ENCODE data around the gene ETV6.

The ETV6 gene

DNA sequence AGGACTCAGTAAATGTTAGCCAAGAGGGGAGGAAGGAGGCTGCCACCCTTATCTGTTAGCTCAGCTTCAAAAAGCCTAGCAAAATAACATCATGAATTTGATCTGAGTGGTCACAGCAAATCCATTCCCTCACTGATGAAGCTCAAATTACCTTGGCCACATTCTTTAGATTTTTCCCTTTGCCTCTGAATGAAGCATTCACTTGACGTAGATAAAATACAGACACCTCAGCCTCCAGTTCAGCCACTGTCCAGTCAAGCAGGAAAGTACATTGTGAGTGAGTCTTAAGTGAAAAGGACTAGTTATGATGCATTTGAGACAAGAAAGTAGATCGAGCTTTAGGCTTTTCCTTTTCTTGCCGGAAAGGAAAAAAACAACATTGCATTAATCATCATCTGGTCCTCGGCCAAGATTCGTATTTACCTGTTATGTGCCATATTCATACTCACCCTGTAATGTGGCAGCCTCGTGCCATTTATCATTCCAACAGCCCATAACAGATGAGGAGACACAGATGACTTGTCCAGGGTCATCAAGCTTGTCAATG, 146.5 kb downstream of the ETV6 start:
- DNase-seq (no peak), ATAC-seq (ENCODE audit: insufficient read depth, low read depth) (no peak)
- Histone ChIP-seq H3K79me2 (ENCODE audit: insufficient read depth, low read length) (peaks cover 88% of the 10 kb centered on the region), H3K9ac (ENCODE audit: low read depth, low read length) (peak overlapping the region; percentile 49; the same call in 1 of the 2 replicates), H4K20me1 (ENCODE audit: insufficient read depth, low read length) (no peaks in the 10 kb centered on the region), H3K9me3 (ENCODE audit: insufficient read depth, low read length, severe bottlenecking) (no peaks in the 10 kb centered on the region), H3K4me3 (ENCODE audit: low read depth in 1 of 2, low read length in 2 of 2) (no peak overlapping the region), H3K36me3 (ENCODE audit: insufficient read depth, low read length) (peaks cover 16% of the 10 kb centered on the region), H3K27ac (ENCODE audit: low read length) (peak overlapping the region; percentile 94), H2AFZ (ENCODE audit: low read depth, low read length) (no peak overlapping the region), H3K4me1 (ENCODE audit: insufficient read depth, low read length) (peaks cover 85% of the 10 kb centered on the region), H3K27me3 (ENCODE audit: insufficient read depth, low read length, poor library complexity) (no peaks in the 10 kb centered on the region), H3K4me2 (ENCODE audit: insufficient read depth, low read length) (peak overlapping the region; percentile 48; the same call in 1 of the 2 replicates)
- TF ChIP-seq EZH2 (IDR thresholded peaks at IDR 0.05; ENCODE audit: borderline replicate concordance, low read depth, low read length, severe bottlenecking): no peak
- TF ChIP-seq, protein P1, sequence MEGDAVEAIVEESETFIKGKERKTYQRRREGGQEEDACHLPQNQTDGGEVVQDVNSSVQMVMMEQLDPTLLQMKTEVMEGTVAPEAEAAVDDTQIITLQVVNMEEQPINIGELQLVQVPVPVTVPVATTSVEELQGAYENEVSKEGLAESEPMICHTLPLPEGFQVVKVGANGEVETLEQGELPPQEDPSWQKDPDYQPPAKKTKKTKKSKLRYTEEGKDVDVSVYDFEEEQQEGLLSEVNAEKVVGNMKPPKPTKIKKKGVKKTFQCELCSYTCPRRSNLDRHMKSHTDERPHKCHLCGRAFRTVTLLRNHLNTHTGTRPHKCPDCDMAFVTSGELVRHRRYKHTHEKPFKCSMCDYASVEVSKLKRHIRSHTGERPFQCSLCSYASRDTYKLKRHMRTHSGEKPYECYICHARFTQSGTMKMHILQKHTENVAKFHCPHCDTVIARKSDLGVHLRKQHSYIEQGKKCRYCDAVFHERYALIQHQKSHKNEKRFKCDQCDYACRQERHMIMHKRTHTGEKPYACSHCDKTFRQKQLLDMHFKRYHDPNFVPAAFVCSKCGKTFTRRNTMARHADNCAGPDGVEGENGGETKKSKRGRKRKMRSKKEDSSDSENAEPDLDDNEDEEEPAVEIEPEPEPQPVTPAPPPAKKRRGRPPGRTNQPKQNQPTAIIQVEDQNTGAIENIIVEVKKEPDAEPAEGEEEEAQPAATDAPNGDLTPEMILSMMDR (IDR thresholded peaks at IDR 0.05; ENCODE audit: borderline replicate concordance, extremely low read depth, low read length, poor library complexity, severe bottlenecking): no peak

DNA sequence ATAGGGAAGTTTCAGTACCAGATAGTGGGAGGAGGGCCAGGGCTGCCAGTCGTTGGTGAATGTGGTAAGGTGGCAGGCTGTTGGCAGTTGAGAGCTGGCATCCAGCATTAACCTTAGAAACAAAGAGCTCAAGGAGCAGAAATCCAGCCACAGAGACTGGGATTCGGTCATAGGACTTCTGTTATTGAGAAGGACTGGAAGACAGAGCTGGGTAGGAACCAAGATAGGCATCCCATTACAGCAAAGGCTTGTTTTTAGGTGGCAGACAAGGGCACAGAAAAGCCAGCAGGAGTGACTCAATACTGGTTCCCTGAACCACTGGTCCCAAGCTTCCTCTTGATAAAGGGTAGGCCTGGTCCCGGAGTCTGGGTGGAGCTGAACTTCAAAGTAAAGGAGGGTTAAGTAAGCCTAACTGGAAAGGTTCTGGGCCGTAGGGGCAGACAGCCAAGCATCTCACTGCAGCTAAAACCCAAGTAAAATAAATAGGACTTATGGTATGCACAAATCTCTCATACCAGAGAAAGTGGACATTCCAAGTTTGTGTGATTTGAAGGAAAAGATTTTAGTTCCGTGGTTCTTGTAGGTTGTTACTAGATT, 147.9 kb downstream of the ETV6 start:
- Histone ChIP-seq H3K4me3 (ENCODE audit: low read depth in 1 of 2, low read length in 2 of 2) (peak overlapping the region in 1 of 2 experiments; percentile 28; a peak in 1 of 4 replicates), H3K4me2 (ENCODE audit: insufficient read depth, low read length) (peak overlapping the region; percentile 48), H3K27me3 (ENCODE audit: insufficient read depth, low read length, poor library complexity) (no peaks in the 10 kb centered on the region), H3K4me1 (ENCODE audit: insufficient read depth, low read length) (peaks cover 95% of the 10 kb centered on the region), H2AFZ (ENCODE audit: low read depth, low read length) (0 out of 2 replicates have a peak overlapping the region, but pooled peaks have one; percentile 3), H3K9ac (ENCODE audit: low read depth, low read length) (peak overlapping the region; percentile 49), H4K20me1 (ENCODE audit: insufficient read depth, low read length) (no peaks in the 10 kb centered on the region), H3K36me3 (ENCODE audit: insufficient read depth, low read length) (peaks cover 5% of the 10 kb centered on the region; the same call in 1 of the 2 replicates), H3K27ac (ENCODE audit: low read length) (peak overlapping the region; percentile 94), H3K79me2 (ENCODE audit: insufficient read depth, low read length) (peaks cover 88% of the 10 kb centered on the region), H3K9me3 (ENCODE audit: insufficient read depth, low read length, severe bottlenecking) (no peaks in the 10 kb centered on the region)
- no peak for TF ChIP-seq EZH2 (IDR thresholded peaks at IDR 0.05; ENCODE audit: borderline replicate concordance, low read depth, low read length, severe bottlenecking)
- TF ChIP-seq, protein P1 (IDR thresholded peaks at IDR 0.05; ENCODE audit: borderline replicate concordance, extremely low read depth, low read length, poor library complexity, severe bottlenecking): no peak
- ATAC-seq (ENCODE audit: insufficient read depth, low read depth) (peak; percentile 42), DNase-seq (peak; percentile 74)

DNA sequence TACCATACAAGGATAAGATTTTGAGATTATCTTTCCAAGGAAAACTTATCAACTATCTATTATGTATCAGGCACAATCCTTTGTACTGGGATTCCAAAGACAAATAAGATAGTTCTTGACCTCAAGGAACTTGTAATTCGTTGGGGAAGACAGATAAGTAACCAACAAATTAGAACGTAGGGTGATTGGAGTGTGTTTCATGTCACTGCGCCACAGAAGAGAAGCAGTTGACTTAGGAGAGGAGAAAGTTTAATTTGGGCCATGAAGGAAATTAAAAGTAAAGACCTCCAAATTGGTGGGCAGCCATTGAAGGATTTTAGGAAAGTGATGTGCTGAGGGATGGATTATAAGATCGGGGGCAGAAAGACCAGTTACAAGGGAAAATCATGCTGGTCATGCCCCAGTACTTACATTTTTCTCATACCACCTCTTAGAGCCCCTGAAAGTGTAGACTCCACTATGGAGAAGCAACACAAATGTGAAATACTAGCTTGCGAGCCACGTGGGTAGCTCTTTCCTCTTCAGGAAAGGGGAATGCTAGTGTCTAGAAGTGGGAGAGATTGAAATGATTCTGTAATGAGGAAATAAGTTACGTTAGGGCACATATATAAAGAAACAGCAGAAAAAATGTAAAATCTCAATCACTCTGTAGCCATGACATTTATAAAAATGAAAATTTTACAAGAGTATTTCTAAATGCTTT, 148.7 kb downstream of the ETV6 start:
- Histone ChIP-seq H3K27me3 (ENCODE audit: insufficient read depth, low read length, poor library complexity) (no peaks in the 10 kb centered on the region), H3K9ac (ENCODE audit: low read depth, low read length) (peak overlapping the region; percentile 49), H4K20me1 (ENCODE audit: insufficient read depth, low read length) (no peaks in the 10 kb centered on the region), H3K4me1 (ENCODE audit: insufficient read depth, low read length) (peaks cover 98% of the 10 kb centered on the region), H2AFZ (ENCODE audit: low read depth, low read length) (no peak overlapping the region), H3K36me3 (ENCODE audit: insufficient read depth, low read length) (peaks cover 5% of the 10 kb centered on the region; the same call in 1 of the 2 replicates), H3K4me3 (ENCODE audit: low read depth in 1 of 2, low read length in 2 of 2) (peak overlapping the region in 1 of 2 experiments; percentile 23; a peak in 1 of 4 replicates), H3K4me2 (ENCODE audit: insufficient read depth, low read length) (peak overlapping the region; percentile 48), H3K79me2 (ENCODE audit: insufficient read depth, low read length) (peaks cover 88% of the 10 kb centered on the region), H3K27ac (ENCODE audit: low read length) (peak overlapping the region; percentile 94), H3K9me3 (ENCODE audit: insufficient read depth, low read length, severe bottlenecking) (no peaks in the 10 kb centered on the region)
- no peak for DNase-seq
- no peak for TF ChIP-seq EZH2 (IDR thresholded peaks at IDR 0.05; ENCODE audit: borderline replicate concordance, low read depth, low read length, severe bottlenecking)
- TF ChIP-seq, protein P1 (IDR thresholded peaks at IDR 0.05; ENCODE audit: borderline replicate concordance, extremely low read depth, low read length, poor library complexity, severe bottlenecking): no peak
- no peak; the same call in 2 of the 3 replicates for ATAC-seq (ENCODE audit: insufficient read depth, low read depth)
